Measurements from ENCODE around the gene HEATR9.

The HEATR9 gene

DNA sequence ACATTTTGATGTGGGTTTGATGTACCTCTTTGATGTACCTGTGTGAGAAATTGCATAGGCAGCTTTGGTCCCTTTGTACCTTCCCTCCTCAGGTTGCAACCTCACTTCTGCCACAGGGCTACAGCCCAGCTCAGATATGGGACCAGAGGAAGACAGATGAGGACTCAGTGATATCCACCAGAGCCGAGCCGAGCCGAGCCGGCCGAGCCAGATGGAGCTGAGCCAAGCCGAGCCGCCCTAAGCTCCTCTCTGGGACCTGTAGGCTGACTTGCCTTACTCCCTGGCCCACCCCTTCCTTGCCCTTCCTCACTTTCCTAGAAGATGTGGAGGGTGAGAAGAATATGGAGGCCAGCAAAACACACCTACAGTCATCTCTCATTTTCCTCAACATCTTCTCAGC is 3.8 kb downstream of the HEATR9 start:
- DNase-seq = no peak

DNA sequence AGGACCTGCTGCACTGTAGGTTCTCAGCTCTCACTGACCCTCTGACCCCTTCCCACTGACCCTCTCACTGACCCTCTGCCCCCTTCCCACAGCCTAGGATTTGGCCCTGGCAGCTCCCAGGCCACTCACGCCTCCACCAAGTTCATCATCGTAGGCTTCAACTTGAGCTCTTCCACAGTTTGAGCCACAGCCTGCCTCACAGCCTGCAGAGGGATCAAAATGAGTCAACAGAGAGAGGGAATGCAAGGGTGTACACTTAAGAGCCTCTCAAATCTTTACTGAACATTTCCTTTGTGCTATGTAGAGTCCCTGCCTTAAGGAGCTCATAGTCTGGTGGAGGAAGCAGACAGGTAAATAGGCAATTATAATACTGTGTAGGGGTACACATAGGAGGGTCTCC is 12.1 kb downstream of the HEATR9 start:
- no peak for DNase-seq

DNA sequence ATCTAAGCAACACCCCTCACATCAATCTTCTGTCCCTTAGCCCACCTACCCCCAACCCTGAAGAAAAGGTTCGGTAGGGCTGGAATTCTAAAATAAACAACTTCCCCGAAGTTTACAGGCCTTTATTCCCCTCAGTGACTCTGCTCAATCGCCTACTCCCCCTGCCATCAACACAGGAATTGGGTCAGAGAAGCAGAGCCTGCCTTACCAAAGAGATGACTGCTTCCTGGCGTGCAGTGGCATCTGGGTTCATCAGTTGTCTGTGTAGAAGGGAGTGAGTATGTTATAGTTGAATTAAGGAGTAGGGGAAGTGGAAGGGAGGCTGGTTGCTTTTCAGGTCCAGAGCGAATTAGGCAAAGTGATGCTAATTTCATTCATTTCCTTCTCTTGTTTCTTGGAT is 12.7 kb downstream of the HEATR9 start:
- DNase-seq = no peak

DNA sequence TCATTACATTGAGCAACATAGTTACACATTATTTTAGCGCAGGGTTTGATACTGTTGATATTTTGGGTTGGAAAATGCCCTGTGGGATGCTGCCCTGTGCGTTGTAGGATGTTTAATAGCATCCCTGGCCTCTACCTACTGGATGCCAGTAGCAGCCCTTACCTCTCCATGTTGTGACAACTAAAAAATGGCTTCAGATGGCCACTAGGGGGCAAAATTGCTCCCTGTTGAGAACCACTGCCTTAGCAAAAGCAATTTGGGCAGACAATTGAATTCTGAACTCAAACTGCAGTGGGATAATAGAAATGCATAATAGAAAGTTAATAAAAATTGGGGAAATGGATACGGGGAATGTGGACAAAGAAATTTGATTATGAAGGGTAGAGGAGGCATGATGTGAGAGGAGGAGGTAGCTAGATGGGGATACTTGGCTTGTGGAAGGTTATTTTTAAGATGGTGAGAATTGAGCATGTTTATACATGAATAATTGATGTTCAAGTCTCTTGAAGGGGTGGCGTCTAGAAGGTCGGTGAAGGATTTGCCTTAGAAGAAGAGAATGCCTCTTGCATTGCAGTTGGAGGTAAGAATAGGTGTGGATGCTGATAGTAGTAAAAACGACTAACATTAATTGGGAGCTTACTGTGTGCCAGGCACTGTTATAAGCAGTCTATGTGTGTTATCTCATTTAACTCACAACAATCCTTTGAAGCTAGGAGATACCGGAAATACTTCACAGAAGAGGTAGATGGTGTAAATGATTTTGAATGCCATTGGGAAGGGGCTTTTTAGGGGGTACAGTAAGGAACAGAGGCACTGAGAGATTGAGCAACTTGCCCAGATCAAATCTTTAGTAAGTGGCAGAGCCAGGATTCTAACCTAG is 19.0 kb downstream of the HEATR9 start:
- peak; percentile 64 for DNase-seq

- DNase-seq = no peak
Observed at GRCh38 chr17:35847633-35848373, 20.9 kb downstream of the HEATR9 start.

DNA sequence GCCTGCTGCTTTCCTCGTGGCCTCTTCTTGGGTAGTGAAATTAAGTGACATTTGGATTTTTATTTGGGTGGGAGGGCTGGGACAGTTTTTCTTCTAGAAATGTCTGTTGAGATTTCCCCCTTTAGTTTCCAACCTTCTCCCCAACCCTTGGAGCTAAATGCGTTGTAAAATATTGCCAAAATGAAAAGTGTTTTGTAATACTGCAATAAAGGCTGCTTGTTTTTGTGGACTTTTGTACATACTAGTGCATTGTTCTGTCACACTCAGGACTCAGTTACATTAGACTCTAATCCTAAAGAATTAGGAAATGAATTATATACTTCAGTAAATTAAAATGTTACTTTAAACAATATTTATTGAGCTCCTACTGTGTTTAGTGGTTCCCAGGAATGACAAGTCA is 21.7 kb downstream of the HEATR9 start:
- no peak for DNase-seq

DNA sequence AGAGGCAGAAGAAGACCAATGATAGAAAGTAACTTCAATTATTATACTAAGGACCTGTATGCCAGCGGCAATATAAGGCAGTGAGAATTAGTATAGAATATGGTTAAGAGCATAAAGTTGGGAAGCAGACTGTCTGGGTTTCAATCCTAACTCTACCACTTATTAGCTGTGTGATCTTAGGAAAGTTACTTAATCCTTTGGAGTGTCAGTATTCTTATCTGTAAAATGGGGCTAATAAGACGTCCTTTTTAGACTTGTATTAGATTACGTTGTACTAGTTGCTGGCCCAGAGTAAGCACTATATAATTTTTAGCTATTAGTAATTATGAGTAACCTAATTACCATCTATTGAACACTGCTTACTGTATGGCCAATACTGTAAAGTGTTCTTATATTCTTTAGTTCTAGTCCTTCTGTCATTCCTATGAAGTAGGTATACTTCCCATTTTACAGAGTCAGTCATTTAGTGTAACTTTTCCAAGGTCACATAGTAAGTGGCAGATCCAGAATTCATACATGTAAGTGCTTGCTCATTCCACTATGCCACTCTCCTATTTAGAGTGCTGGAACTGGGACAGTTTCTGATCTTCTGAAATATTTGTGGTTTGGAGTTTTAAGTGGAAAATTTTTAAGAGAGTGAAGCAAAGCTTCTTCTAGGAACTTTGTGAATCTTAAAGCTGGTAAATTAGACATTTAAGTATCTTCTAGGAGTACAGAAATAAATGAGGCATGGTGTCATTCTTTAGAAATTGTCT is 22.5 kb downstream of the HEATR9 start:
- DNase-seq = peak; percentile 19

- DNase-seq = no peak
Observed at GRCh38 chr17:35844547-35844946, 24.1 kb downstream of the HEATR9 start.

GRCh38 chr17:35843698-35844097 is 25.0 kb downstream of the HEATR9 start:
- no peak for DNase-seq

DNA sequence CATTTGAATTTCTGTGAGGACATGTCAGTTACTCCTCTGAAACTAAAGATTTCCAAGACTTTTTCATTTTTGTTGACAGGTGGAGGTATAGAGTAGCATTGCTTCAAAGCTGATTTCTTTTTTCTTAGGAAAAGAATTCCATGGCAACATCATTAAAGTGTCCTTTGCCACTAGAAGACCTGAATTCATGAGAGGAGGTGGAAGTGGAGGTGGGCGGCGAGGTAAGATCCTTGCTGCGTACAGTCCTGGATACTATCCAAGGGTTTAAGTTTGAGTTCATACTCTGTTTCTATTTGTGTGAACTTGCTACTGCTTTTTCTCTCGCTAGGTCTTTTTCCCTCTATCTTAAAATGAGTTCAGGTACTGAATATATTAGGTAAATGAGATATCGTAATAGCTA is 26.5 kb downstream of the HEATR9 start:
- no peak for DNase-seq

DNA sequence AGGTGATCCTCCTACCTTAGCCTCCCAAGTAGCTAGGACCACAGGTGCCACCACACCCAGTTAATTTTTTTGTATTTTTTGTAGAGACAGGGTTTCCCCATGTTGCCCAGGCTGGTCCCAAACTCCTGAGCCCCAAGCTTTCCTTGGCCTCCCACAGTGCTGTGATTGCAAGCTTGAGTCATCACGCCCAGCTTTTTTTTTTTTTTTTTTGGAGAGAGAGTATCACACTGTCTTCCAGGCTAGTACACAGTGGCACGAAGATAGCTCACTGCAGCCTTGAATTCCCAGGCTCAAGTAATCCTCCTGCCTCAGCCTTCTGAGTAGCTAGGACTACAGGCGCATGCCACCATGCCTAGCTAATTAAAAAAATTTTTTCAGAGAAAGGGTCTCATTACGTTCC is 27.2 kb downstream of the HEATR9 start:
- DNase-seq = no peak

DNA sequence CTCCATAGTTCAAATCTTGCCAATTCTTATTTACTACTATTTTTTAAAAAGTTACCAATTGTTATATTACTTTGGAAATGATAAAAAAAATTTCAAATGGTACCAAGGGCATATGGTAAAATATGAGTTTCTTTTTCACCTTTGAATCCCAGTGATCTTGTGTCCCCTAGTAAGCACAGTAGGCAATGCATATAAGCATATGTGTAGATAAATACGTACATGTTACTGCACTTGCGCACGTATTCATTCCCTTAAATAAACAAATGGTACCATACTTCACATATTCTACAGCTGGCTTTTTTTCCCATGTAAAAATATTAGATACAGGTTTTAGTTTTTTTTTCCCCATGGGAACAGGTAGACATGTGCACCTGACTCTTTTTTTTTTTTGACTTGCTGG is 27.6 kb downstream of the HEATR9 start:
- DNase-seq = no peak

- no peak for DNase-seq
Observed at GRCh38 chr17:35825206-35825605, 43.5 kb downstream of the HEATR9 start.

GRCh38 chr17:35821308-35821707 is 47.4 kb downstream of the HEATR9 start:
- no peak for DNase-seq

DNA sequence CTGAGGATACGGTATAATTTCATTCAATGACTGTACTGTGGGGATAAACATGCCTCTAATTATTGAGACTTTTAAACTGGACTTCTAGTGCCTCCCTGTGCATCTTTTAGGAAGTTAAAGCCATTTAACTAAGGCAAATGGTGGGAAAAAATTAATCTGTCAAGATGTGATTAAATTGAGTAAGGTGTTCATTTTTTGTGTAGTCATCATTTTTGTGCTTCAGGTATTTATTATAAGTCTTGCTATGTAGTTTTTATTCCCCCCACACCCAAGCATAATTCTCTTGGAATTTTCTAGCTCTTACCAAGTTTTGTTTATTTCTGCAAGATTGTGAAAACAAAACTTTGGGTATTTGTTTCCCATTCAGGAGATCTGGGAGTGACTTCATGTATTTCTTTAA is 49.2 kb downstream of the HEATR9 start:
- no peak for DNase-seq

DNA sequence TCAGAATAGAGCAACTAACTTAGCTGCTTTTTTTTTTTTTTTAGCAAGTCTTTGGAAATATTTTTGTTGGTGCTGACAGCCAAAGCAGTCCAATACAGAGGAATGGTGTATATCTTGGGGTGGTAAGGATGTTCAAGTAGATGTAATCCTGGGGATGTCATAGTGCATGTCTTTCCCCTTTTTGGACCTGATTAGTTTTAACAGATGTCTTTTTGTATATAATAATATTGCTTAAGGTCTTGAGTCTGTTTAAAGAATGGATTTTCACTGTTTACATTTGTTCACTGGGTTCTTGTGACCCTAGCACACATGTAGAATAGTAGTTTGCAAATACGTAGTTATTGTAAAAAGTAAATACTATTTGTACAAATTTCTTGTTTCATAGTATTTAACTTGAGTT is 51.5 kb downstream of the HEATR9 start:
- DNase-seq = no peak

- no peak for DNase-seq
Observed at GRCh38 chr17:35816723-35817122, 52.0 kb downstream of the HEATR9 start.

GRCh38 chr17:35812456-35812855 is 56.2 kb downstream of the HEATR9 start:
- no peak for DNase-seq

- no peak for DNase-seq
Observed at GRCh38 chr17:35811759-35812158, 56.9 kb downstream of the HEATR9 start.

DNA sequence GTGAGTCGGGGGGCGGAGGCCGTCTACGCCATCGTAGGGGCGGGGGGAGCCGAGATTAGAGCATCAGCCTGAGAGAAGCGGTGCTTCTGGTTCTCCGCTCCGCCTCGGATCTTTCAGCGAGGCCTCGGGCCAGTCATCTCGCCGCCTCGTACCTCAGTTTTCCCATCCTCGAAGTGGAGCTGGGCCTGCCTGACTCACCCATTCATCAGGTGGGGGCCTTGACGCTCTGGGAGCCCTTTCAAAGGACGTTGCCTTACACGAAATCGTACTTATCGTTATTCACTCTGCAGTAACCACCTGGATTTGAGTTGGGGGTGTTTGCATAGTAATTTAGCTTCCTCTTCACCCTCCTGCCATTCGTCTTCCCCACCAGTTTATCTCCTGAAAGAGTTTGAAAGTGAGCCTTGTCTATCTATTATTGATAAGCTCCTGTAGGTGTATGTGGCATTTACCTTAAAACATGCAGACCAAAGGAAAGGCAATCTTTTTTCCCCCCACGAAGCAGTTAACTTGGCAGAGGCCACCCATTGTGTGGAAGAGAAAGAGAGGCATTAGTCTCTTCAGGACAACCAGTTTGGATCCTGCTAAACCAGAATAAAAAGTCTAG is 58.7 kb downstream of the HEATR9 start:
- DNase-seq = no peak

- peak; percentile 99 for DNase-seq
Observed at GRCh38 chr17:35808962-35809854, 59.5 kb downstream of the HEATR9 start, which contains the start of gene TAF15. Gene TAF15, plus strand, starts transcription at chr17:35809484. Its CDS starts 86 bp downstream, at chr17:35809570.

Data from fibroblast of upper back skin (primary cell).